ENCODE data around the gene PRR12.

The PRR12 gene

DNA sequence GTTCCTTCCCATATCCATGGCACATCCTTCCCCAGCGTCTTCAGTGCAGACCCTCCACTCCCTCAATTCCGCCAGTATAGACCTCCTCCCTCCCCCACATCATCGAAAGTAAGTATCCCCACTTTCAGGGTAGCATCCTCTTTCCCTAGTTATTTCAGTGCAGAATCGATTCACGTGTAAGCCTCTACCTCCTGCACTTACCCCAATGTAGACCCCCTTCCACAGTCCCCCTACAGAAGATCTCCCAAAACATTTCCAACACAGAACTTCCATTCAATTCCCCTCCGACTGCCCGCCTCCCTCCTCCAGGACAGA lies 74.0 kb downstream of the PRR12 start (continued):
- no peak for TF ChIP-seq HOXA7 (CRISPR knock-in tag; IDR thresholded peaks at IDR 0.05; ENCODE audit: borderline replicate concordance)

DNA sequence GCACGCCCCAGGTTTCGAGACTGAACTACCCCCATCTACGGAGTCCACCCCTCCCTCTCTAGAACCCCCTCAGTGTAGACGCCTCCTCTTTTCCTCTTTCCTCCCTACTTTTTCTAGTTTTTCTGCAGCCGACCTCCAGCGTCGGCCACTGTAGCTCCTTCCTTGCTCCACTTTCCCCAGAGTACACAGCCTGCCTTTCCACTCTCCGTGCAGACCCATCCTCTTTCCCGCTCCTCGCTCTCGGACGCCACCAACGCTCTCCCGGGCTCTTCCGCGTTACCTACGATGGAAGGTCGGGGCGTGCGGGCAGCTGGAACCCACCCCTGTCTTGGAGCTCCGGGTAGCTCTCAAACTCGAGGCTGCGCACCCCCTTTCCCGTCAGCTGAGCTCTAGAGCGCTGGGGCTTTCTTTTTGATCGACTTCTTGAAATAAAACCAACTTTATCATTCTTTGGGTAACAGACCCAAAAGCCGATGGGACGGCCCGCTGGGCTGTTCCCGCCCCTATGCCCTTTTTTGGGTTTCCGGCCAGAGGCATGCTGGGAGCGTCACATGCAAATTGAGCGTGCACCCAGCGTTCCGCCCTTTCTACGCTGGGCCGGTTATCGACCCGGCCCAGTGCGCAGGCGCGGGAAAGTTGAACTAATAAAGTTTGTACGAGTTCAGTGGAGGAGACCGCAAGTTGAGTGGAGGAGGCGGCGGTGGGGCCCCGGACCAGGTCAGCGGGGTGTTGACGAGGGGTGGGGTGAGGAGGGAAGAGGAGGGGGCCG lies 74.6 kb downstream of the PRR12 start, which contains the start of the genes BCL2L12 and IRF3:
Gene BCL2L12 (plus strand): TSS at position 583 of the 769 bp plus-strand sequence. CDS start 760 bp downstream, outside the sequence.
Gene IRF3 (minus strand): TSS at position 507 of the 769 bp plus-strand sequence. CDS start 1,019 bp downstream, outside the sequence.
- H3K9me3 ChIP-seq (ENCODE audit: control insufficient read depth, insufficient read depth, low read depth, low read length): no peaks in the 10 kb centered on the region
- H3K4me1 ChIP-seq (ENCODE audit: control insufficient read depth, insufficient read depth, low read length): peaks cover 6% of the 10 kb centered on the region
- H3K4me3 ChIP-seq (ENCODE audit: low read depth, low read length): peak within 1 kb of the TSS; percentile 48
- peak within 1 kb of the TSS; percentile 87 for H3K27ac ChIP-seq (ENCODE audit: extremely low read depth, low read depth, low read length)
- ChIA-PET POLR2A (interaction anchor here (0.6 to 4.9 kb wide), 10 partner anchors 10 to 214 kb away, joined by 5 to 85 read pairs (median 12); partner anchors contain the start of genes AP2A1, NOSIP, PIH1D1 and PRMT1), CTCF (interaction anchor here (0.6 to 3.2 kb wide), 5 partner anchors 11 to 163 kb away, joined by 3 to 27 read pairs (median 4); partner anchors contain the start of gene PRMT1)
- H3K36me3 ChIP-seq (ENCODE audit: control insufficient read depth in 2 of 2, insufficient read depth in 1 of 2, low read length in 2 of 2): peaks cover 17 to 56% of the 10 kb centered on the region in 2 experiments
- TF ChIP-seq GLIS1 (tag by site-specific recombination; IDR thresholded peaks at IDR 0.05) (peak; percentile 61), ZNF544 (tag by site-specific recombination; IDR thresholded peaks at IDR 0.05) (no peak), PRDM1 (tag by site-specific recombination; IDR thresholded peaks at IDR 0.05) (no peak), ZNF560 (tag by site-specific recombination; IDR thresholded peaks at IDR 0.05; ENCODE audit: borderline replicate concordance) (no peak), ZNF623 (tag by site-specific recombination; IDR thresholded peaks at IDR 0.05) (no peak; the same call in 1 of the 2 replicates), HOXD13 (CRISPR knock-in tag; IDR thresholded peaks at IDR 0.05; ENCODE audit: borderline replicate concordance) (no peak), SP3 (tag by site-specific recombination; IDR thresholded peaks at IDR 0.05) (peak; percentile 61), BCL6B (tag by site-specific recombination; IDR thresholded peaks at IDR 0.05) (no peak; the same call in 1 of the 2 replicates), ZXDB (tag by site-specific recombination; IDR thresholded peaks at IDR 0.05) (peak; percentile 38; the same call in 1 of the 2 replicates), ZNF311 (tag by site-specific recombination; IDR thresholded peaks at IDR 0.05; ENCODE audit: borderline replicate concordance) (no peak), ZNF785 (tag by site-specific recombination; IDR thresholded peaks at IDR 0.05) (no peak; the same call in 1 of the 2 replicates), ZIC2 (tag by site-specific recombination; IDR thresholded peaks at IDR 0.05) (no peak; the same call in 1 of the 2 replicates), ZNF629 (tag by site-specific recombination; IDR thresholded peaks at IDR 0.05) (no peak; the same call in 1 of the 2 replicates), ZNF10 (tag by site-specific recombination; IDR thresholded peaks at IDR 0.05) (no peak), ZNF596 (tag by site-specific recombination; IDR thresholded peaks at IDR 0.05) (no peak), SP7 (tag by site-specific recombination; IDR thresholded peaks at IDR 0.05) (peak; percentile 37; the same call in 1 of the 2 replicates), ZNF610 (tag by site-specific recombination; IDR thresholded peaks at IDR 0.05; ENCODE audit: borderline replicate concordance) (no peak), ZNF248 (tag by site-specific recombination; IDR thresholded peaks at IDR 0.05) (no peak), ZNF221 (tag by site-specific recombination; IDR thresholded peaks at IDR 0.05; ENCODE audit: borderline replicate concordance) (no peak; the same call in 1 of the 2 replicates), PRDM6 (tag by site-specific recombination; IDR thresholded peaks at IDR 0.05) (no peak), KLF17 (tag by site-specific recombination; IDR thresholded peaks at IDR 0.05) (no peak)
- TF ChIP-seq, protein P1, sequence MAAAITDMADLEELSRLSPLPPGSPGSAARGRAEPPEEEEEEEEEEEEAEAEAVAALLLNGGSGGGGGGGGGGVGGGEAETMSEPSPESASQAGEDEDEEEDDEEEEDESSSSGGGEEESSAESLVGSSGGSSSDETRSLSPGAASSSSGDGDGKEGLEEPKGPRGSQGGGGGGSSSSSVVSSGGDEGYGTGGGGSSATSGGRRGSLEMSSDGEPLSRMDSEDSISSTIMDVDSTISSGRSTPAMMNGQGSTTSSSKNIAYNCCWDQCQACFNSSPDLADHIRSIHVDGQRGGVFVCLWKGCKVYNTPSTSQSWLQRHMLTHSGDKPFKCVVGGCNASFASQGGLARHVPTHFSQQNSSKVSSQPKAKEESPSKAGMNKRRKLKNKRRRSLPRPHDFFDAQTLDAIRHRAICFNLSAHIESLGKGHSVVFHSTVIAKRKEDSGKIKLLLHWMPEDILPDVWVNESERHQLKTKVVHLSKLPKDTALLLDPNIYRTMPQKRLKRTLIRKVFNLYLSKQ (tag by site-specific recombination; IDR thresholded peaks at IDR 0.05; ENCODE audit: borderline replicate concordance): no peak
- TF ChIP-seq, protein P2, sequence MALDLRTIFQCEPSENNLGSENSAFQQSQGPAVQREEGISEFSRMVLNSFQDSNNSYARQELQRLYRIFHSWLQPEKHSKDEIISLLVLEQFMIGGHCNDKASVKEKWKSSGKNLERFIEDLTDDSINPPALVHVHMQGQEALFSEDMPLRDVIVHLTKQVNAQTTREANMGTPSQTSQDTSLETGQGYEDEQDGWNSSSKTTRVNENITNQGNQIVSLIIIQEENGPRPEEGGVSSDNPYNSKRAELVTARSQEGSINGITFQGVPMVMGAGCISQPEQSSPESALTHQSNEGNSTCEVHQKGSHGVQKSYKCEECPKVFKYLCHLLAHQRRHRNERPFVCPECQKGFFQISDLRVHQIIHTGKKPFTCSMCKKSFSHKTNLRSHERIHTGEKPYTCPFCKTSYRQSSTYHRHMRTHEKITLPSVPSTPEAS (tag by site-specific recombination; IDR thresholded peaks at IDR 0.05): no peak
- TF ChIP-seq, protein P3, sequence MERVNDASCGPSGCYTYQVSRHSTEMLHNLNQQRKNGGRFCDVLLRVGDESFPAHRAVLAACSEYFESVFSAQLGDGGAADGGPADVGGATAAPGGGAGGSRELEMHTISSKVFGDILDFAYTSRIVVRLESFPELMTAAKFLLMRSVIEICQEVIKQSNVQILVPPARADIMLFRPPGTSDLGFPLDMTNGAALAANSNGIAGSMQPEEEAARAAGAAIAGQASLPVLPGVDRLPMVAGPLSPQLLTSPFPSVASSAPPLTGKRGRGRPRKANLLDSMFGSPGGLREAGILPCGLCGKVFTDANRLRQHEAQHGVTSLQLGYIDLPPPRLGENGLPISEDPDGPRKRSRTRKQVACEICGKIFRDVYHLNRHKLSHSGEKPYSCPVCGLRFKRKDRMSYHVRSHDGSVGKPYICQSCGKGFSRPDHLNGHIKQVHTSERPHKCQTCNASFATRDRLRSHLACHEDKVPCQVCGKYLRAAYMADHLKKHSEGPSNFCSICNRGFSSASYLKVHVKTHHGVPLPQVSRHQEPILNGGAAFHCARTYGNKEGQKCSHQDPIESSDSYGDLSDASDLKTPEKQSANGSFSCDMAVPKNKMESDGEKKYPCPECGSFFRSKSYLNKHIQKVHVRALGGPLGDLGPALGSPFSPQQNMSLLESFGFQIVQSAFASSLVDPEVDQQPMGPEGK (tag by site-specific recombination; IDR thresholded peaks at IDR 0.05): peak; percentile 83

Measured in HEK293 (cell line).